NK-92 treated with Interleukin-12 subunit alpha and Interleukin-12 subunit beta, amount 100 ng/mL, for 24 hours (cell line): ENCODE results near the gene AP1B1.
"Not testable (repeated sequence)": the region's sequence is repeated elsewhere in the genome, so short reads cannot be mapped to it uniquely, and the experiment has no call there.

Experiments used
- DNase-seq: peaks from one replicate; lab custom pipeline; 2025; lab: John Stamatoyannopoulos, UW

AP1B1 gene

DNA sequence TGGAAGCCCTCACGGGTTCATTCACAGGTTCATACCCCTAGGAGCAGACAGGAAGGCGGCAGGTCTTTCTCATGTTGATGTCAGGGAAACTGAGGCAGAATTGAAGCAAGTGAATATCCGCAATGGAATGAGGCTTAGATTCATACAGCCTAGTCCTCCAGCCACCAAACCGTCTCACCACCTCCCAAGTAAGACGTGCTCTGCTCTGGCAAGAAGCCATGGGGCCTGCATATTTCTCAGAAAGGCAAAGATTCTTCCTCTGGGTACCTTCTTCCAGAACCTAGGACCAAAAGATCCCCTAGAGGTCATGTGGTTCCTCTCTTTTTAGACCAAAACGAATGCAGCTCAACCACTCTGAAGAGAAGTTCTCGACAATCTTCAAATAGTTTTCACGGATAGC lies 1.7 kb downstream of the AP1B1 start:
- DNase-seq: no peak

DNA sequence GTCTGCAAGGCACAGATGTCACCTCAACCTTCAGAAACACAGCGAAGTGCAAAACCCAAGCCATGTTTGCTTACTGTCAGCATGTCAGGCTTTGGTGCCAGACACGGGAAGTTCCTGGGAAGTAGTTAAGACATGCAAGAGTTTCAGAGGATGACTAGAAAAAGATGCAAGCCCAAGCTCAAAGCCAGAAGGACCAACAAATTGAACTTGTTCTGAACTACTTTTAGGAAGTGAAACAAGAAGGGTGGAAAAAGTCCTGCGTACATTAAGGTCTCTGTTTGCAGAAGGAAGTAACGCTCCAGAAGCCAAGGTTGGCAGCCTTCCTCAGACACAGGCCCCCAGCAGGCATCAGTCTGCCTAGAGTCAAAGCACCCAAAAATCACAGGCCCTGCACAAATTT lies 2.6 kb downstream of the AP1B1 start:
- DNase-seq: no peak

DNA sequence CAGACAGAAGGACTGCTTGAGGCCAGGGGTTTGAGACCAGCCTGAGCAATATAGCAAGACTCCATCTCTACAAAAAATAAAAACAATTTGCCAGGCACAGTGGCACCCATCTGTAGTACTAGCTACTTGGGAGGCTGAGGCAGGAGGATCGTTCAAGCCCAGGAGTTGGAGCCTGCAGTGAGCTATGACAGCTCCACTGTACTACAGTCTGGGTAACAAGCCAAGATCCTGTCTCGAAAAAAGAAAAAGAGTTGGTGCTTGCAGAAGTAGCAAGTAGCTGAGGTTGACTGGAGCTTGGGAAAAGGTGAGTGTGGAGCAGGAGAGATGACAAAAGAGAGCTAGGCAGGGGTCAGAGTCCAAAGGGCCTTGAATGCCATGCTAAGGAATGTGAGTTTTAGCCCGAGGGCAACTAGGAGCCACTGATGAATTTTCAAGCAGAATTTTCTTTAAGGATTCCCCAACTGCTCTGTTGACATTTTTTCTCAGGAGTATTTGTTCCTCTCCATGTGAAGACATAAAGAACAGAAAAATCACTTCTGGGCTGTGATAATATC lies 3.1 kb downstream of the AP1B1 start:
- no peak for DNase-seq

DNA sequence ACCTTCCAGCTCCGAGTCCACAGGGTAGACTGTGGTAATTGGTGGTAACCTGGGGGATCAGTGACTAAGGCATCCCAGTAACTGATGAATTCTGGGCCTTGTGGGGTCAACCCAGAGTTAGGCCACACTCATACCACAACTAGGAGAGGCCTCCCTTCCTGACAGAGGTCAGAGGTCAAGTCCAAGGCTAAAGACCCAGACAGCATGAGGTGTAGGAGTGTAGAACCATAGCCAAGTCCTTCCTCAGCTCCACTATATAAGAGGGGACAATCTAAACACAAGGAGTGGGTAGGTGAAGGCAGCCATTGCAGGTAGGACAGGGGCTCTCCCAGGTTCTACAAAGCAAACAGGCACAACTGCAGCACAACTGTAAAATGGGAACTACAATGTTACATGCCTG lies 4.6 kb downstream of the AP1B1 start:
- DNase-seq: no peak

DNA sequence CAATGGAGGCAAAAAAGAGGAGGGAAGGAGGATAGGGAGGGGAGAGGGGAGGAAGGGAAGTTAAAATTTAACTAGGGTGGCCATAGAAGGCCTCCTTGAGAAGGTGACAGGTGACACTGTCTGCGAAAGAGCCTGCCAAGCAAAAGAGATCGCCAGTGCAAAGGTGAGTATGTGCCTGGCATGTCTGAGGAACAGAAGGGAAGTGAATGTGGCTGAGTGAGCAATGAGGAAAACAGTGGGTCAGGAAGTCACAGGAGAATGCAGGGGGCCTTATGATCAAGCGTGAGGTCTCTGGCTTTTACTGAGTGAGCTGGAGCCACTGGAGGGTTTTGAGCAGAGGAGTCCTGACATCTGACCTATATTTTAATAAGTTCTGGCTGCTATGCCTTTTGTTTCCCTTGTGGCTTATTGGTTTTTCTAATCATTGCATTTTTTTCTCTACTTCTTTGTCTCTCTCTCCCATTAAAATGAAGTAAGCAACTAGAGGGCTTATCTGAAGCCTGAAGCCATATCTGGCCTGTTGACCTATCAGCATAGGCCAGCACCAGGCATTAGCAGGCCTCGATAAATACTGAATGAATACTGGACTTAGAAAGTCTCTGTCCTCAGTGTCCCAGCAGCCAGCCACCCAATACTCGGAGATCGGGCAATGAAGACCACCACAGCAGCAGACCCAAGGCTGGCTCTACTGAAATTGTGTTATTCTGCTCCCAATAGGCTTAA lies 5.6 kb downstream of the AP1B1 start:
- DNase-seq: no peak

DNA sequence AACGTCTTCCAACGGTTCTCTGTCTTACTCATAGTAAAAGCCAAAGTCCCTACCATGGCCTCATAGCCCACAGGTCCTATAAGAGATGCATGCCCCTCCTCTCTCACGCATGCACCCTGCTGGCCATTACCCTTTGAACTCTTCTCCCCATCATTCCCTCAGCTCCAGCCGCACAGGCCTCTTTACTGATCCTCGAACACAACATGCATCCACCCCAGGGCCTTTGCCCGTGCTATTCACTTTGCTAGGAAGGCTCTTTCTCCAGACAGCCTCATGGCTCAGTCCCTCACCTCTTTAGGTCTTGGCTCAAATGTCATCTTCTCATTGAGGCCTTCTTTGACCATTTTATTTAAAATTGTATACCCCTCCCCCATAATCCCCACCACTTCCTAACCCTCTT lies 7.5 kb downstream of the AP1B1 start:
- no peak for DNase-seq

DNA sequence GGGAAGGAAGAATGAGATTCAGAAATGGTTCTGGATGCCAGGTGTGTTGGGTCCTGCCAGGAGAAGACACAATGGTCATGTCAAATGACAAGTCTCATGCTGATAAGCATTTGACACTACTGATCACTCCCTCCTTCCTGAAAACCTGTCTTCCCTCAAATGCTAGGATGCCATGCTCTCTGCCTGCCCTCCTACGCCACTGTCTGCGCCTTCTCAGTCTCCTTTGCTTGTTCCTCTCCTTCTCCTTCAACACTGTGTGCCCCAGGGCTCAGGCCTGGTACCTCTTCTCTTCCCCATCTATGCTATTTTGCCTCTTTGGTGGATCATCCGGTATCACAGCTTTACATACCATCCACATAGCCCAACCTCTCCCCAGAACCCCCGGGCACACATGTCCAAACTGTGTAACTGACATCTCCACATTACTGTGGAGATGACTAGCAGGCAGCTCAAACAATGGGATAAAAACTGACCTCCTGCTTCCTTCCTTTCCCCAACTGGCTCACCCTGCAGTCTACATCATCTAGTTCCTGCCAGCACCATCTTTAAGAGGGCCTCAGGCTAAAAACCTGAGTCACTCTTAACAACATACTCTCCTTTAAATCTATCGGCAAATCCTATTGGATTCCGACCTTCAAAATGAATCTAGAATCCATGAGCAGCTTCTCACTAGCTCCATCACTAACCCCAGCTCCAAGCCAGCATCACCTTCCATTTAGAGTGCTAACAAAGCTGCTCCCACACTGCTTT lies 8.2 kb downstream of the AP1B1 start:
- no peak for DNase-seq

DNA sequence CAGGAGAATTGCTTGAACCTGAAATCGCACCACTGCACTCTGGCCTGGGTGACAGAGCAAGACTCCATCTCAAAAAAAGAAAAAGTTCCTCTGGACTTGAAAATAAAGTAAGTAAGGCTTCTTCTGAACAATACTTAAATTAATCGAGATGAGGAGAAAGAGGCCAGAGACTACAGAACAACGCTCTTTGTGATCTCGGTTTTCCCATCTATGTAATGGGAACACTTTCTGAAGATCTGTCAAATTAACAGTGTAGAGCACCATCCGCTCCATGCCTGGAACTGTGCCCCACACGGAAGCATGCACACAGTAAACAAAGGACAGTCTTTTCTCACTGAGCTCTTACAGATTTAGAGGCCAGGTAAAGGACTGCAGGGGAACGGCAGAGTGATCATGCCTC lies 9.1 kb downstream of the AP1B1 start:
- no peak for DNase-seq

DNA sequence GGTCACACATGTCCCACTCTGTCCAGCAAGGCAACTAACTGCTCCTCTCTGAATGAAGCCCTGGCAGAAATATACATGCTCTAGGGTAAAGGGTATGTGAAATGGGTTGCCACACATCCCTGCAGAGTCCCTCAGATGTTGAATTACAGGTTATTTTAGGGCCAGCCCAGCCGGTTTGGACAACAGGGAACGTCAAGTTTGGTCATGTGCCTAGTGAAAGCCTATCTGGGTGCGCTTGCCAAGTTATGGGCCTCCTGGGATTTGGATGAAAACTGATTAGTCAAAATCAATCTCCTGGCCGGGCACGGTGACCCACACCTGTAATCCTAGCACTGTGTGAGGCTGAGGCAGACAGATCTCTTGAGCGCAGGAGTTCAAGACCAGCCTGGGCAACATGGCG lies 10.4 kb downstream of the AP1B1 start:
- no peak for DNase-seq

DNA sequence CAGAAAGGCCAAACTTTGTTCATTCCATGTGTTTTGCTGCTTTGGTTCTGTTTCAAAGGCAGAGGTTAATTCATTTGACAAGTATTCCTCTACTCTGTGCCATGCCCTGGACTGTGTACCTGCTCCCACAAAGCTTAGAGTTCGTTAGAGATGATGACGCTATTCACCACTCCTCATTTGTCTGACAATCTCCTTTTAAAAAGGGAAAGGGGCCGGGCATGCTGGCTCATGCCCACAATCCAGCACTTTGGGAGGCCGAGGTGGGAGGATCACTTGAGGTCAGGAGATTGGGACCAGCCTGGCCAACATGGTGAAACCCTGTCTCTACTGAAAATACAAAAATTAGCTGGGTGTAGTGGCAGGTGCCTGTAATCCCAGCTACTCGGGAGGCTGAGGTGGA lies 11.7 kb downstream of the AP1B1 start:
- DNase-seq: not testable (repeated sequence)

DNA sequence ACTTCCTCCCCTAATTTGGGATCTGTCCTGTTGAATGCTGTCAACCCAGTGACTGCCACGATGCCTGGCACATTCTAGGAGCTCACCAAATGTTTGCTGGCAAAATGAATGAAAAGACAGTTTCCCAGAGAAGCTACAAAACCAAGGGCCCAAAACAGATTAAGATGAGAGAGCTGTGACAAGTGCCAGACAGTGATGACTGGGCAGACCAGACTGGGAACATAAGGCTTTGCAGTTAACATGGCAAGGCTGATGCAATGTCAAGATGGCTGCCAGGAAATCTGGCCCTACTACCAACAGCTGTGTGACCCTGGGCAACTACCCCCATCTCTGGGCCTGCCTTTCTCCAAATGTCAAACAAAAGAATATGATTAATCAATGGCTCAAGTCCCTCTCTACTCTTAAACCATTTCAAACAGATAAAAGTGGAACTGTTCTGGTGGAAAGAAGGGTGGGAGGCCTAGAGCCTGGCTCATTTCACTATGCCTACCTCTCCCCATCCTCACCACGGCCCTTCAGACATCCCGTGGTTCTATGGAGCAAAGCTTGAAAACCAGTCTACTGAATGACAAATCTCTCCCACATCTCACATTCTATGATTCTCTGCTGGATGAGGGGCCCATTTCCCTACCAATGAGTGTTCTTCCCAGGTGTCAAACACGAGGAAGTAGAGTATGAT lies 12.8 kb downstream of the AP1B1 start:
- DNase-seq: no peak

DNA sequence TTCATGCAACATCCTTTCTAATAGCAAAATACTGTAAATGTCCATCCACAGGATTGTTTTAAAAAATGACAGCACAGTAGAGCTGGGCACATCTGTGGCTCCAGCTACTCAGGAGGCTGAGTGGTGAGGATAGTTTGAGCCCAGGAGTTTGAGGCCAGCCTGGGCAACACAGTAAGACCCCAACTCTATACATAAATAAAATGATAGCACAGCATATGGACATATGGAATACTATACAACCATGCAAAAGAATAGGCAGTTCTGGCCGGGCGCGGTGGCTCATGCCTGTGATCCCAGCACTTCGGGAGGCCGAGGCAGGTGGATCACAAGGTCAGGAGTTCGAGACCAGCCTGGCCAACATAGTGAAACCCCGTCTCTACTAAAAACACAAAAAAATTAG lies 13.6 kb downstream of the AP1B1 start:
- not testable (repeated sequence) for DNase-seq

DNA sequence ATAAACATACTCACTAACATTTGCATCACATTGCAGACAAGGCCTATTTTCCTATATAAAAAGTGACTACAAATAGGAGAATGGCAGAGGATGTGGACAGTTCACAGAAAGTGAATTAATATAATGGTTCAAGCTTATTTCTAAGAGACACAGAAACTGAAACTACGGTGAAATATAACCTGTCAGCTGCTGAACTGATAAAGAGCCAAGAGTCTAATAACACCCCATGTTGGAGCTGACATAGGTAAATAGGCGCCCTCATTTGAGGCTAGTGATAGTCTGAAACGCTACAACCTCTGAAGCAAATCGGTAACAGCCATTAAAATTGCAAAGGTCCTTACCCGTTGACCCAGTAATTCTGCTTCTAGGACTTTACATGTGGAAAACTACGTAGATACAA lies 14.0 kb downstream of the AP1B1 start:
- no peak for DNase-seq

DNA sequence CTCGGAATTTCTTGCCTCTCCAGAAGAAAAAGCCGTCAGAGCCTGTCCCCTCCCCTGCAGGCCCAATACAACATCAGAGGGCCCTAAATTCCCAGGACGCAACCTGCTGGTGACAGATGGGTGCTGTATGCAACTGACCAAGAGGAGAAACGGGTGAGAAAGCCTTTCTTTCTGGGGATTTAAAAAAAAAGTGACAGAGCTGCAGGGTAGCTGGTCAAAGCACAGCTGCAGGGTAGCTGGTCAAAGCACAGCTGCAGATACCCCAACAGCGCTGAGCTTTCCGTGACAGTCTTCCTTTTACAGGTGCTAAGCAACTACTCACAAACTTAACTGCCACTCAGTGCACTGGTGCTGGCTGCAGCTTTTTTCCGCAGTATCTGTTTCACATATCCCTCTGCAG lies 17.8 kb downstream of the AP1B1 start:
- no peak for DNase-seq

DNA sequence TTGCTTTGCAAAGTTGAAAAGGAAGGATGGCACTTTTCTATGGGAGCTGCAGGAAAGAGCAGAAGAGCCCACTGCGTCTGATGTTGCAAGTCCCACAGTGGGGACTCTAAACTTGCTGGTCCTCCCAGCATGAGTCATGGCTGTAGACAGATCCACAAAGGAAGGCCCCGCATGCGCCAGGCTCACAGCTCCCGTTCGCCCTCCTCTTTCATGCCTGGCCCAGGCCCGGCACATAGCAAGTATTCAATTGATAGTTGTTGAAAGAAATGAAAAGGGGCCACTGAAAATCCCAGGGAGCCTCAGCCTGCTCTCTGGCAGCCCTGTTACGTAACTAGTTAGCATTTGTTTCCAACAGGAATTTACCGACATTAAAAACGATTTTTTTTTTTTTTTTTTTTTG lies 18.9 kb downstream of the AP1B1 start:
- no peak for DNase-seq

DNA sequence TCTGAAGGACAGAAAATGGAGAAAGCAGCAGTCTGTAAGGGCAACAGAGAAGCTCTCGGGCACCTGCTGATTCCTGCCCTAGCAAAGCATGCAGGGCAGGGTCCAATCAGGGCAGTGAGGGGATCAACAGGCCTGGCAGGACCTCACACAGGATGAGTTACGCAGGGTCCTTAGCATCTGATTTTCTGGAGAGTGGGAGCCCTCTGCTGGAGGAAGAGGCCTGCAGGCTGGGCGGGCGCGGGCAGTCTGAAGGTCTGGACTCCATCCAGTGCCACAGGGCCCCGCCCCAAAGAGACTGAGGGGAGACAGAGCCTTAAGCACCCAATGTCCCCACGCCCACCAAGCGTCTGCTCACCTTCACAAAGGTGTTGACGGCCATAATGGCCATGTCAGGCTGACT lies 28.9 kb downstream of the AP1B1 start:
- no peak for DNase-seq

DNA sequence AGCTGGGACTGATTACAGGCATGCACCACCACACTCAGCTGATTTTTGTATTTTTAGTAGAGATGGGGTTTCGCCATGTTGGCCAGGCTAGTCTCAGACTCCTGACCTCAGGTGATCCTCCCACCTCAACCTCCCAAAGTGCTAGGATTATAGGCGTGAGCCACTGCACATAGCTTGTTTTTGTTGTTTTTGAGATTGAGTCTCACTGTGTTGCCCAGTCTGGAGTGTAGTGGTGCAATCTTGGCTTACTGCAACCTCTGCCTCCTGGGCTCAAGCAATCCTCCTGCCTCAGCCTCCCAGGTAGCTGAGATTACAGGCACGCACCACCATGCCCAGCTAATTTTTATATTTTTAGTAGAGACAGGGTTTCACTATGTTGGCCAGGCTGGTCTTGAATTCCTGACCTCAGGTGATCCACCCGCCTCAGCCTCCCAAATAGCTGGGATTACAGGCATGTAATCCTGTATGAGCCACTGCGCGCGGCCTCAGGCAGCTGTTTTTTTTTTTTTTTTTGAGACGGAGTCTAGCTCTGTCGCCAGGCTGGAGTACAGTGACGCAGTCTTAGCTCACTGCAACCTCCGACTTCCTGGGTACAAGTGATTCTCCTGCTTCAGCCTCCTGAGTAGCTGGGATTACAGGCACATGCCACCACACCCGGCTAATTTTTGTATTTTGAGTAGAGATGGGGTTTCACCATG lies 31.0 kb downstream of the AP1B1 start:
- DNase-seq: not testable (repeated sequence)

DNA sequence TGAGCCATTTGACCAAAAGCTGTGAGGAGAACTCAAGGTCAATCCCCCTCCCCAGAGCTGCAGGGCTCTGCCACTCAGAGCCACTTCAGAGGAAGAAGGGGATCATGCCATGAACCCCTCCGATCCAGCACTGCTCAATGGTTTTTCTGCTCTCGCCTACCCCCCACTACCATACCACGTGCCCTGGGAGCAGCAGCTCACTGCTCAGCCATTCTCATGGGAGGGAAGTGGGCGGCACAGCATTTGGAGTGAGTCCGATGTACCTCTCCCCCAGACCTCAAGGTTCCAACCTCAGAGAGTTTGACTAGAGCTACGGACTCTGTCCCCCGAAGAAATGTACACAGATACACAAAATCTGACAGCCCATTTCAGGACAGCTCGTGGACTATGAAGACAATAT lies 34.5 kb downstream of the AP1B1 start:
- no peak for DNase-seq

DNA sequence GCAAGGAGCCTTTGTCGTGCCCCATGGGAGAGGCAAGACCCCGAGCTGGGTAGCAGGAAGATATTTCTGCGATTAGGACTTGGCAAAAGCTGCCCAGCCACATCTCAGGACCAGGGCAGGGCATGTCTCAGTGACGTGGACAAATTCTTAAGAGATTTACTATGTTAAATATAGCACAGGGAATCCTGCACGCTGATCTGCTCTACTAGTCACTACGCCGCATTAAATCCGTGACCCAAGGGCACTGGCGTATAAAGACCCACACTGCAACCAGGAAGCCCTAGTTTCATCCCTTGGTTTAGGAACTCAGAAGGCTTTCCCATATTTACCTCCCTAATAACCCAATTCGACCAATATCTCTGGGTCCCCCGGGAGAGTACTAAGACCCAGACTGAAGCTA lies 35.1 kb downstream of the AP1B1 start:
- no peak for DNase-seq

DNA sequence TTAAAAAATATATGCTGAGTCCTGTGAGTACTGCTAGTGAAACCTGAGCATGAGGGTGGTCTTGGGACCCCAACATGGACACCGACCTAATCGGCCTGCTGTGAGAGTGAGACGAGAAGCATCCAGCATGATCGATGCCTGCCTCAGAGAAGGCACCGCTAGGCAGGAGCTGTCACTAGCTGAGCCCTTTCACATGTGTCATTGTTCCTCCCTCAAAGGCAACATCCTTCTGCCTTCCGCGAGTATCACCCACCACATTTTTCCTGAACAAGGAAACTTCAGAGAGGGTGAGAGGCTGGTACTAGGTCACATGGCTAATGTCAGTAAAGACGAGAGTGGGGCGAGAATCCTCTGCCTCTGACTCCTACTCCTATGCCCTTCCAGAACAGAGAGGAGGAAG lies 35.6 kb downstream of the AP1B1 start:
- no peak for DNase-seq

DNA sequence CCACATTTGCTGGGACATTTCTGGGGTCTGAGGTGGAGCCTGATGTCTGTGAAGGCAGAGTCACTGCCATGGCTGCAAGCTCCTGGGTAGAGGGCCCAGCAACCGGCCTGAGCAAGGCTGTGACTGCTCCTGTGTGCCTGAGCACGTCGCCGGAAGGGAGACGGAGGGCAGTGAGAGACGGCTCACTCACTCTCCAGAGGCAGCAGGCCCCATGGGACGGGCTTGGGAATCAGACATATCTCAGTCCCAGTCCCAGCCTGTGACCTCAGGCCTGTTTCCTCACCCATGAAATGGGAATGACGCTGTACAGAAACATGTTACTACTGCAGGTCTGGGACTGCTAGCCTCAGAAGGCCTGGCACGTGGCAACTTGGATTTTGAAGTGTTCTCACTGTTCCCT lies 36.5 kb downstream of the AP1B1 start:
- no peak for DNase-seq

DNA sequence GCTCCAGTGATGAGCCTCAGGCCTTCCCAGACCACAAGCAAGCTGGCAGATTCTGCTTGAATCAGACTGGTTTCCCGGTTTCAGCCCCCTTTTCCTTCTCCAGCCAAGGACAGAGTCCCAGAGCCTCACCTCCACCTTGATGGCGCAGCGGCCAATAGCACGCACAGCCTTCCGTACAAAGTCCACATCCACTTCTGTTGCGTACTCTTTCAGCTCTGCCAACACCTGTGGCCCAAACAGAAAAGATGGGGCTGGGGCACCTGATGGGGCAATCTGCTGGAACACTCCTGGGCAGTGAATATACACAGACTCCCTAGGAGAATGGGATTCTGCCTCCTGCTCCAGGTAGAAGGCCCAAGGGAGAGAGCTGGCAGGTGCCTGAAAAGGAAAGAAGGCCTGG lies 37.3 kb downstream of the AP1B1 start:
- DNase-seq: no peak
